CD4-positive, alpha-beta T cell treated with Interleukin-4 for 4 hours (primary cell): ENCODE data around the gene SCN3A.

Experiments
- DNase-seq: peaks from one replicate; pipeline ENCODE4 v3.0.0-alpha.2; 2020

Gene SCN3A

GRCh38 chr2:165185633-165186032, 18.2 kb downstream of the SCN3A start:
- no peak for DNase-seq

GRCh38 chr2:165182029-165182428, 21.8 kb downstream of the SCN3A start:
- no peak for DNase-seq

- DNase-seq: no peak
Observed at GRCh38 chr2:165176780-165177179, 27.1 kb downstream of the SCN3A start.

GRCh38 chr2:165173215-165173614, 30.6 kb downstream of the SCN3A start:
- DNase-seq: no peak

- DNase-seq: no peak
Observed at GRCh38 chr2:165164201-165164600, 39.6 kb downstream of the SCN3A start.

- DNase-seq: no peak
Observed at GRCh38 chr2:165163761-165164160, 40.1 kb downstream of the SCN3A start.

- DNase-seq: no peak
Observed at GRCh38 chr2:165162466-165162865, 41.4 kb downstream of the SCN3A start.

GRCh38 chr2:165161510-165161909, 42.3 kb downstream of the SCN3A start:
- DNase-seq: no peak

- DNase-seq: no peak
Observed at GRCh38 chr2:165157160-165157559, 46.7 kb downstream of the SCN3A start.

- DNase-seq: no peak
Observed at GRCh38 chr2:165155152-165155551, 48.7 kb downstream of the SCN3A start.

- DNase-seq: no peak
Observed at GRCh38 chr2:165149439-165149838, 54.4 kb downstream of the SCN3A start.

- DNase-seq: no peak
Observed at GRCh38 chr2:165147186-165148045, 56.4 kb downstream of the SCN3A start.

- no peak for DNase-seq
Observed at GRCh38 chr2:165144315-165144714, 59.5 kb downstream of the SCN3A start.

GRCh38 chr2:165141601-165142354, 62.1 kb downstream of the SCN3A start:
- no peak for DNase-seq

GRCh38 chr2:165126244-165126643, 77.6 kb downstream of the SCN3A start:
- DNase-seq: no peak

GRCh38 chr2:165122521-165122920, 81.3 kb downstream of the SCN3A start:
- no peak for DNase-seq

GRCh38 chr2:165120740-165121467, 82.9 kb downstream of the SCN3A start:
- no peak for DNase-seq

GRCh38 chr2:165115258-165115657, 88.6 kb downstream of the SCN3A start:
- no peak for DNase-seq

- DNase-seq: no peak
Observed at GRCh38 chr2:165114346-165114939, 89.4 kb downstream of the SCN3A start.

GRCh38 chr2:165113414-165113813, 90.4 kb downstream of the SCN3A start:
- no peak for DNase-seq

GRCh38 chr2:165112789-165113188, 91.1 kb downstream of the SCN3A start:
- DNase-seq: no peak

GRCh38 chr2:165112133-165112573, 91.7 kb downstream of the SCN3A start:
- DNase-seq: no peak

- no peak for DNase-seq
Observed at GRCh38 chr2:165110394-165110793, 93.5 kb downstream of the SCN3A start.
